Heart left ventricle (tissue), 13 donors: Measurements from ENCODE around the gene PLD2.

Source experiments
- POLR2A ChIP-seq, 2 donors: fragments of 450-650 bp; IDR thresholded peaks; one replicate each; pipeline ENCODE4 v1.6.1; 2017; ENCODE audit warnings: antibody characterized with exemption in 2 of 2, mild to moderate bottlenecking in 2 of 2, moderate library complexity in 2 of 2
- TF ChIP-seq, protein P1 (sequence below), 12 donors: fragments of 200-600 bp; sonication (generic) in 4 of 12; IDR thresholded peaks; one replicate each; pipeline versions ENCODE4 v1.5.0 to v1.8.0; 2018 to 2022; ENCODE audit warnings: antibody characterized with exemption in 12 of 12, mild to moderate bottlenecking in 5 of 12
- donor health status: ischemic (EF 13 %, LVEDD 7.1; RV severe dilation, severe dysfunction).
- donor health status: DM: no; HTN: yes; CAD: no.
- donor health status: DM: no; HTN: no; CAD: no.
- donor health status: ischemic (EF 25% LVEDD 6.9; RV normal size, moderate dysfunction).
- donor health status: ischemic (EF 25% LVEDD 5.7; RV mildly dilated, moderate dysfunction).
- donor health status: ischemic (EF 35%, LVEDD 5.7; RV mildly dilated, moderate dysfunction).
- donor health status: nonischemic (EF 11% LVEDD 7.7; RV severe dilation, severe dysfunction).
- donor health status: DM: yes; HTN: yes; CAD: no.
- donor health status: PGD.
- donor health status: ischemic (EF 29% LVEDD 5.4; RV normal size, mild dysfunction).
- donor health status: nonischemic (EF 23%, LVEDD 6.1; RV moderate dilation, normal function).

DNA sequence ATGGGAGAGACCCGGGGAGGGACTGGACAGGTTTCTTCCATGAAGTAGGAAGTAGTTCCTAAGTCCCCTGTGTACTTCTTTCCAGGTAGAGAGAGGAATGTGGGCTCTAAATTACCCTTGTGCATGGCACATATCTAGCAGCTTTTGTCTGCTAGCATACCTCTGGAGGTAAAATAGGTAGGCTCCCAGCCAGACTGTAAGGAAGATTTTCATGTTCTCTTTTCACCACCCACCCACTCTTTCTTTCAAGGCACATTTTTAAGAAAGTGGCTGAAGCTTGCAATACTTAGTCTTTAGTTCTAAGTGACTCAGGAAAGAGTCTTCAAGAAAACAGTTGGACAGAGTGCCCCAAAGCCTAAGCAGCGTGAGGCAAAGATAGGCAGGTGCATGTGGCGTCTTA, 35.4 kb downstream of the PLD2 start:
- TF ChIP-seq, protein P1, sequence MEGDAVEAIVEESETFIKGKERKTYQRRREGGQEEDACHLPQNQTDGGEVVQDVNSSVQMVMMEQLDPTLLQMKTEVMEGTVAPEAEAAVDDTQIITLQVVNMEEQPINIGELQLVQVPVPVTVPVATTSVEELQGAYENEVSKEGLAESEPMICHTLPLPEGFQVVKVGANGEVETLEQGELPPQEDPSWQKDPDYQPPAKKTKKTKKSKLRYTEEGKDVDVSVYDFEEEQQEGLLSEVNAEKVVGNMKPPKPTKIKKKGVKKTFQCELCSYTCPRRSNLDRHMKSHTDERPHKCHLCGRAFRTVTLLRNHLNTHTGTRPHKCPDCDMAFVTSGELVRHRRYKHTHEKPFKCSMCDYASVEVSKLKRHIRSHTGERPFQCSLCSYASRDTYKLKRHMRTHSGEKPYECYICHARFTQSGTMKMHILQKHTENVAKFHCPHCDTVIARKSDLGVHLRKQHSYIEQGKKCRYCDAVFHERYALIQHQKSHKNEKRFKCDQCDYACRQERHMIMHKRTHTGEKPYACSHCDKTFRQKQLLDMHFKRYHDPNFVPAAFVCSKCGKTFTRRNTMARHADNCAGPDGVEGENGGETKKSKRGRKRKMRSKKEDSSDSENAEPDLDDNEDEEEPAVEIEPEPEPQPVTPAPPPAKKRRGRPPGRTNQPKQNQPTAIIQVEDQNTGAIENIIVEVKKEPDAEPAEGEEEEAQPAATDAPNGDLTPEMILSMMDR (IDR thresholded peaks at IDR 0.05), result no peak
- no peak for TF ChIP-seq POLR2A (IDR thresholded peaks at IDR 0.05)
